NCI-H1694 (cell line): ENCODE results near the gene TEKTIP1.

Experiments used
- DNase-seq: peaks from one replicate; lab custom pipeline; 2025; lab: John Stamatoyannopoulos, UW

TEKTIP1 gene

DNA sequence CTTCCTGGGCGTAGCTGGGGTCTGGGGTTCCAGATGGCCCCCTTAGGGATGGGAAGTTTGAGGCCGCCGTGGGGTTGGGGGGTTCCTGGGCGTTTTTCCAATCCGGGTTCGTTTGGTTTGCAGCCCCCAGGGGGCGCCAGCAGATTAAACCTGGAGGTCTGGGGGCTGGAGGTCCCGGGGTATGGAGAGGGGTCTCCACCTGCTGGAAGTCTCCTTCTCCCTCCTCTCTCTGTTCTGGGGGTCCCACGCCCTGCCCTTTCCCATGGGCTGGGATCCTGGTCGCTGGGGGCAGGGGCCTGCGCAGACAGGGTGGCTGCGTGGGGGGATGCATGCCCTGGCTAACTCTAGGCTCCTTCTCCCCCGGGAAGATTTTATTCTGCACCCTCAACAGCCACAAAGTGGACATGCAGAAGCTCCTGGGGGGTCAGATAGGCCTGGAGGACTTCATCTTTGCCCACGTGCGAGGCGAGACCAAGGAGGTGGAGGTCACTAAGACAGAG is 47.2 kb downstream of the TEKTIP1 start:
- DNase-seq, result no peak

DNA sequence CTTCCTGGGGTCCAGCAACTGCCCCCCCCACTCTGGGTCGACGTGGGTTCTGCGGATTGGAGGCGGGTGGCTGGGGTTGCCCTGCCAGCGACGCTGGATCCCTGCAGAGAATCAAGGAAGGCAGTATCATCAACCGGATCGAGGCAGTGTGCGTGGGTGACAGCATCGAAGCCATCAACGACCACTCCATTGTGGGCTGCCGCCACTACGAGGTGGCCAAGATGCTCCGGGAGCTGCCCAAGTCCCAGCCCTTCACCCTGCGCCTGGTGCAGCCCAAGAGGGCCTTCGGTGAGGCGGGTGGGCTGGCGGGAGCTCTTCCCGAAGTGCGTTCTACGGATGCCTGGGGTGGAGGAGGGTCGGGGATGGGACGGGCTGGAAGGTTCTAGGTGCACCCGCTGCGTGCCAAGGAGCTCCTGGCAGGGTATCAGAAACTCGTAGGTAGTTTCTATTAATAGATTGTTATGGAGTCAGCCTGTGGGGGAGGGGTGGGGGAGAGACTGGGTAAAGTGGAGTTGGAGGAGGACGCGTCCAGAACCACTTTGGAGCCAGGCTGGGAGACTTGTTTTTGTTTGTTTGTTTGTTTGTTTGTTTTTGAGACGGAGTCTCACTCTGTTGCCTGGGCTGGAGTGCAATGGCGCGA is 47.9 kb downstream of the TEKTIP1 start:
- DNase-seq, result no peak

- DNase-seq, result no peak
Observed at GRCh38 chr19:3589439-3589838, 50.5 kb downstream of the TEKTIP1 start.

- no peak for DNase-seq
Observed at GRCh38 chr19:3589949-3590348, 51.0 kb downstream of the TEKTIP1 start.

GRCh38 chr19:3590991-3591659 is 52.2 kb downstream of the TEKTIP1 start:
- DNase-seq, result no peak

- no peak for DNase-seq
Observed at GRCh38 chr19:3591876-3592613, 53.1 kb downstream of the TEKTIP1 start.

DNA sequence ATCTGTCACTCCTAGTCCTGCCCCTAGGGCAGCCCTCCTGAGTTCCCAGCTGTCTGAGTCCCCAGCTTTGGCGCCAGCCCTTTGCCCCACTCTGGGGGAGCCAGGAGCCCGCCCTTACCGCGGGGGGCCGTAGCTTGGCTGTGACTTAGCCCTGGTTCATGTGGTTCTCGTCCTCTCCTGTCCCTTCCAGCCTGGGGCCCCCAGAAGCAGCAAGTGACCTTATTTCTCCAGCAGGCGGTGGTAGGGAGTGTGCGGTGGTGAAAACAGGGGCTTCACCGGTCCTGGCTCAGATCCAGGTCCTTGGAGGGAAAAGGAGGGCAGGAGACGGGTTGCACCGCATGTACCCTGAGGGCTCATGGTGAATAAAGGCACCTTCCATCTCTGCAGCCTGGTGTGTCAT is 54.2 kb downstream of the TEKTIP1 start:
- no peak for DNase-seq
